Tibial nerve (tissue), 4 donors: Measurements from ENCODE around the gene USP51. TPM values are rescaled to one million over a fixed set of nuclear protein-coding genes. Genes with fewer than 3 reads are reported as not detected.
"Not testable (repeated sequence)": the region's sequence is repeated elsewhere in the genome, so short reads cannot be mapped to it uniquely, and the experiment has no call there.

Source experiments
- DNase-seq, 2 donors: peaks; one replicate each; pipeline ENCODE4 v3.0.0-alpha.2; 2019; ENCODE audit warnings: low spot score in 2 of 2
- H3K27ac ChIP-seq, 4 donors: fragments of 200-600 bp; sonication (generic) in 3 of 4; one replicate each; pipeline ENCODE4 v1.5.1; 2017 to 2019; ENCODE audit warnings: mild to moderate bottlenecking in 1 of 4
- H3K27me3 ChIP-seq, 2 donors: fragments of 200-600 bp; sonication (generic) in 1 of 2; one replicate each; pipeline versions ENCODE4 v1.5.1 to v1.6.0; 2017 to 2019
- H3K36me3 ChIP-seq, 3 donors: fragments of 200-600 bp; sonication (generic); one replicate each; pipeline ENCODE4 v1.5.1; 2018 to 2019
- H3K4me1 ChIP-seq, 4 donors: fragments of 200-600 bp; sonication (generic) in 3 of 4; one replicate each; pipeline ENCODE4 v1.5.1; 2017 to 2019
- H3K4me3 ChIP-seq, 4 donors: fragments of 200-600 bp; sonication (generic) in 3 of 4; one replicate each; pipeline ENCODE4 v1.5.1; 2017 to 2019; ENCODE audit warnings: mild to moderate bottlenecking in 1 of 4, moderate library complexity in 1 of 4
- H3K9me3 ChIP-seq, 4 donors: fragments of 200-600 bp; sonication (generic) in 3 of 4; one replicate each; pipeline ENCODE4 v1.5.1; 2017 to 2019
- CTCF ChIP-seq, 5 experiments: fragments of 200-600 bp in 3 of 5; fragments of 450-650 bp in 2 of 5; sonication (generic) in 3 of 5; IDR thresholded peaks; one replicate each; pipeline ENCODE4 v1.5.1; 2016 to 2019; ENCODE audit warnings: antibody characterized with exemption in 5 of 5, mild to moderate bottlenecking in 3 of 5, moderate library complexity in 2 of 5
- EP300 ChIP-seq, 2 donors: sonication (generic); formaldehyde crosslinking; IDR thresholded peaks; one replicate each; pipeline ENCODE4 v1.6.1; 2017; ENCODE audit warnings: antibody characterized with exemption in 2 of 2, mild to moderate bottlenecking in 1 of 2
- POLR2A ChIP-seq, 2 donors: fragments of 450-650 bp; IDR thresholded peaks; one replicate each; pipeline ENCODE4 v1.6.1; 2017; ENCODE audit warnings: antibody characterized with exemption in 2 of 2, mild to moderate bottlenecking in 2 of 2, moderate library complexity in 2 of 2
- WGBS, 2 donors: methylation state at CpG; one replicate each; pipeline ENCODE4 v1.1.5; 2018; 5-methylcytosine and 5-hydroxymethylcytosine counted together
- small RNA-seq: library from RNA; depleted of rRNA; stranded (forward); fragments of <200 nt; gene quantifications from one replicate; pipeline ENCODE3, GENCODE V24; 2016
- total RNA-seq, 4 donors: library from RNA; depleted of rRNA; stranded (reverse); fragments of >200 nt; gene quantifications; one replicate each; pipeline ENCODE4 v1.1.0, GENCODE V29; 2016

USP51 gene
- total RNA-seq, 4 donors from 2014 or later: 1.3 to 14.3 (median 3.2) TPM

GRCh38 chrX:55450259-55450658 lies 39.4 kb downstream of the USP51 start:
- Histone ChIP-seq H3K27me3 (no peaks in the 10 kb centered on the region), H3K9me3 (no peaks in the 10 kb centered on the region), H3K36me3 (no peaks in the 10 kb centered on the region), H3K4me3 (no peak overlapping the region), H3K27ac (no peak overlapping the region), H3K4me1 (no peaks in the 10 kb centered on the region)
- 19 to 37% methylated on average over 5 of the region's 5 CpGs for WGBS, 2 donors
- TF ChIP-seq CTCF (IDR thresholded peaks at IDR 0.05): no peak
- no peak for TF ChIP-seq EP300 (IDR thresholded peaks at IDR 0.05)
- TF ChIP-seq POLR2A (IDR thresholded peaks at IDR 0.05): no peak
- DNase-seq: no peak

- not testable (repeated sequence) for H3K4me3 ChIP-seq, H3K36me3 ChIP-seq, H3K27me3 ChIP-seq, H3K9me3 ChIP-seq, H3K27ac ChIP-seq, H3K4me1 ChIP-seq, DNase-seq
- WGBS, 2 donors: 71% methylated on average over 5 of the region's 5 CpGs; no CpG with 5 or more reads in 1 of the 2 donors
Measured at GRCh38 chrX:55443468-55443867, 46.2 kb downstream of the USP51 start.

Small RNA genes lying within 50 kb of the gene (small RNA-seq; reads per million reads assigned to genes)
- not detected for gene MIR4536-2

Other genes with a start within 250 kb of the USP51 start
- not detected for gene PAGE3, start 224.9 kb downstream of the USP51 start, total RNA-seq
- 10 to 100 TPM; 28.8 to 62.7 (median 42.1) TPM for gene MAGEH1, start 37.7 kb downstream of the USP51 start, total RNA-seq
- not detected for gene FOXR2, start 133.6 kb upstream of the USP51 start, total RNA-seq
- 10 to 100 TPM; 24.3 to 54.6 (median 37.1) TPM for gene RRAGB, start 227.9 kb upstream of the USP51 start, total RNA-seq